Activated B cell treated with CpG ODN at 0.5 μM for 24 hours (primary cell): Measurements from ENCODE around the gene ZNF878. TPM values are rescaled to one million over a fixed set of nuclear protein-coding genes. Genes with fewer than 3 reads are reported as not detected.

Experiments used
- ATAC-seq: fragments of 200-7000 bp; cut with Tn5 transposase; one replicate; pipeline ENCODE4 v1.10.0; 2021; ENCODE audit warnings: low read depth, mild to moderate bottlenecking, moderate library complexity
- CTCF ChIA-PET: fragments of 350-600 bp; sonication (Branson Sonifier 250); formaldehyde crosslinking; loops from one replicate; lab custom pipeline; 2021; ENCODE audit warnings: antibody characterized with exemption; lab: Charles Lee
- POLR2A ChIA-PET: fragments of 350-600 bp; sonication (Branson Sonifier 250); formaldehyde crosslinking; loops from one replicate; lab custom pipeline; 2021; ENCODE audit warnings: antibody characterized with exemption; lab: Charles Lee
- DNase-seq: peaks from one replicate; pipeline ENCODE4 v3.0.0; 2022
- H3K27ac Mint-ChIP-seq: one replicate; pipeline ENCODE4 v1.8.0; 2020; ENCODE audit warnings: mixed read lengths
- H3K27me3 Mint-ChIP-seq: one replicate; pipeline ENCODE4 v1.8.0; 2021; ENCODE audit warnings: mixed read lengths
- H3K36me3 Mint-ChIP-seq: one replicate; pipeline ENCODE4 v1.8.0; 2021; ENCODE audit warnings: low read depth, mixed read lengths
- H3K4me1 Mint-ChIP-seq: one replicate; pipeline ENCODE4 v1.8.0; 2021; ENCODE audit warnings: mixed read lengths
- H3K4me3 Mint-ChIP-seq: one replicate; pipeline ENCODE4 v1.8.0; 2020; ENCODE audit warnings: mild to moderate bottlenecking, mixed read lengths
- H3K9me3 Mint-ChIP-seq: one replicate; pipeline ENCODE4 v1.8.0; 2020; ENCODE audit warnings: mixed read lengths
- intact Hi-C: fragments of 100-400 bp; cut with micrococcal nuclease; formaldehyde crosslinking; loops from one replicate; pipeline ENCODE4 v1.15.1; 2024
- total RNA-seq: library from RNA; stranded (reverse); gene quantifications from 2 replicates; pipeline ENCODE4 v1.2.3, GENCODE V29; 2022
- TF ChIP-seq, protein P1 (sequence below): fragments of 200-600 bp; IDR thresholded peaks from one replicate; pipeline ENCODE4 v1.8.0; 2022; ENCODE audit warnings: antibody characterized with exemption, mild to moderate bottlenecking

Gene ZNF878
- 1.2 and 1.6 TPM in 2 replicates for total RNA-seq

- POLR2A ChIA-PET, result interaction anchor here (0.6 to 2.0 kb wide), 12 partner anchors 9 to 129 kb away, joined by 3 to 13 read pairs (median 4); partner anchors contain the start of genes ZNF20, ZNF433, ZNF700 and ZNF763
- Mint-ChIP-seq H3K4me1 (peaks cover 12% of the 10 kb centered on the region), H3K4me3 (peak within 1 kb of the TSS; percentile 87), H3K36me3 (no peaks in the 10 kb centered on the region), H3K9me3 (no peaks in the 10 kb centered on the region), H3K27ac (peak within 1 kb of the TSS; percentile 27), H3K27me3 (peaks cover 4% of the 10 kb centered on the region)
- intact Hi-C loops, result loop anchor here (1.0 to 2.0 kb wide), 2 partner anchors 64 to 88 kb away; no protein-coding TSS in a partner anchor
- ATAC-seq, result peak; percentile 90
- TF ChIP-seq, protein P1, sequence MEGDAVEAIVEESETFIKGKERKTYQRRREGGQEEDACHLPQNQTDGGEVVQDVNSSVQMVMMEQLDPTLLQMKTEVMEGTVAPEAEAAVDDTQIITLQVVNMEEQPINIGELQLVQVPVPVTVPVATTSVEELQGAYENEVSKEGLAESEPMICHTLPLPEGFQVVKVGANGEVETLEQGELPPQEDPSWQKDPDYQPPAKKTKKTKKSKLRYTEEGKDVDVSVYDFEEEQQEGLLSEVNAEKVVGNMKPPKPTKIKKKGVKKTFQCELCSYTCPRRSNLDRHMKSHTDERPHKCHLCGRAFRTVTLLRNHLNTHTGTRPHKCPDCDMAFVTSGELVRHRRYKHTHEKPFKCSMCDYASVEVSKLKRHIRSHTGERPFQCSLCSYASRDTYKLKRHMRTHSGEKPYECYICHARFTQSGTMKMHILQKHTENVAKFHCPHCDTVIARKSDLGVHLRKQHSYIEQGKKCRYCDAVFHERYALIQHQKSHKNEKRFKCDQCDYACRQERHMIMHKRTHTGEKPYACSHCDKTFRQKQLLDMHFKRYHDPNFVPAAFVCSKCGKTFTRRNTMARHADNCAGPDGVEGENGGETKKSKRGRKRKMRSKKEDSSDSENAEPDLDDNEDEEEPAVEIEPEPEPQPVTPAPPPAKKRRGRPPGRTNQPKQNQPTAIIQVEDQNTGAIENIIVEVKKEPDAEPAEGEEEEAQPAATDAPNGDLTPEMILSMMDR, result no peak
- peak; percentile 48 for DNase-seq
- CTCF ChIA-PET, result interaction anchor here (0.8 to 3.0 kb wide), 6 partner anchors 15 to 255 kb away, joined by 3 to 17 read pairs (median 4); partner anchors contain the start of genes ZNF491 and ZNF763
Measured at GRCh38 chr19:12052497-12053169, at the start of gene ZNF878. TSS of gene ZNF878 (minus strand) at chr19:12052961. CDS start at chr19:12052801, 160 bp downstream.

DNA sequence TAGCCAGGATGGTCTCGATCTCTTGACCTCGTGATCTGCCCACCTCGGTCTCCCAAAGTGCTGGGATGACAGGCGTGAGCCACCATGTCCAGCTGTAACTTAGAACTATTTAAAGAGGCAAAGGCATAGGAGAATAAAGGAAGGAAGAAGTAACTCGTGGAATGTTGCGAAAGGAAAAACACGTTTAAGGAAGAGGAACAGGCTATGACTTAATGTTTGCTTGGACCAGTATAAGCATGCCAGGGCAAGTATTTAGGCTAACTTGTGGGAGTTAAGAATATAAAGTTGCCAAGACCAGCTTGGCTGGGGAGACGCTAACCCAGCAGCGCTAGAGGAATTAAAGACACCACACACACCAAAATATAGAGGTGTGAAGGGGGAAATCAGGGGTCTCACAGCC, 45.3 kb upstream of the ZNF878 start:
- Mint-ChIP-seq H3K36me3 (no peaks in the 10 kb centered on the region), H3K4me3 (no peak overlapping the region), H3K9me3 (no peaks in the 10 kb centered on the region), H3K27me3 (peaks cover 3% of the 10 kb centered on the region), H3K27ac (no peak overlapping the region), H3K4me1 (peaks cover 7% of the 10 kb centered on the region)
- POLR2A ChIA-PET, result no interaction called here
- ATAC-seq, result no peak
- TF ChIP-seq, protein P1, result no peak
- DNase-seq, result no peak
- intact Hi-C loops, result no loop called here
- CTCF ChIA-PET, result no interaction called here

GRCh38 chr19:12095111-12095790, 42.5 kb upstream of the ZNF878 start:
- H3K9me3 Mint-ChIP-seq, result no peaks in the 10 kb centered on the region
- CTCF ChIA-PET, result no interaction called here
- peaks cover 17% of the 10 kb centered on the region for H3K4me1 Mint-ChIP-seq
- no peaks in the 10 kb centered on the region for H3K36me3 Mint-ChIP-seq
- intact Hi-C loops, result no loop called here
- ATAC-seq (no peak), DNase-seq (no peak)
- TF ChIP-seq, protein P1, result no peak
- POLR2A ChIA-PET, result no interaction called here
- no peak overlapping the region for H3K4me3 Mint-ChIP-seq
- H3K27me3 Mint-ChIP-seq, result peaks cover 3% of the 10 kb centered on the region
- H3K27ac Mint-ChIP-seq, result no peak overlapping the region

GRCh38 chr19:12093777-12094176, 41.0 kb upstream of the ZNF878 start:
- TF ChIP-seq, protein P1, result no peak
- H3K27ac Mint-ChIP-seq, result no peak overlapping the region
- H3K4me1 Mint-ChIP-seq, result peaks cover 17% of the 10 kb centered on the region
- no peaks in the 10 kb centered on the region for H3K9me3 Mint-ChIP-seq
- H3K36me3 Mint-ChIP-seq, result no peaks in the 10 kb centered on the region
- DNase-seq (no peak), ATAC-seq (no peak)
- intact Hi-C loops, result no loop called here
- no peak overlapping the region for H3K4me3 Mint-ChIP-seq
- CTCF ChIA-PET, result no interaction called here
- peaks cover 3% of the 10 kb centered on the region for H3K27me3 Mint-ChIP-seq
- POLR2A ChIA-PET, result no interaction called here

DNA sequence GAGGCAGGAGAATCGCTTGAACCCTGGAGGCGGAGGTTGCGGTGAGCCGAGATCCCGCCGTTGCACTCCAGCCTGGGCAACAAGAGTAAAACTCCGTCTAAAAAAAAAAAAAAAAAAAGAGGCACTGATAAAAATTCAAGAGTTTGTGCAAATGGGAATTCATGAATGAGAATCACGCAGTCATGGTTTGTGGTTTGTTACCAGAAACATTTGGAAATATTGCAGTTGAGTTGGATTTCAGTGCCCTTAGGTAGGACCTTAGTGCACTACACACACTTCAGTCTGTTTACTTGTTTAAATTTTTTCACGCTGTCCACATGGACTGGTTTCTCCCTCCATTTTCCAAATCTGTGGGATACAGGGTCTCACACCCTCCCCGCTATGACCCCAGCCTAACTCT, 40.2 kb upstream of the ZNF878 start:
- ChIA-PET POLR2A (interaction anchor here (0.6 to 1.7 kb wide), 5 partner anchors 41 to 202 kb away, joined by 3 to 6 read pairs (median 3); partner anchors contain the start of genes ZNF20 and ZNF44), CTCF (interaction anchor here (1.1 kb wide), 1 partner anchor 21 kb away, joined by 3 read pairs; no protein-coding TSS in a partner anchor)
- Mint-ChIP-seq H3K27ac (no peak overlapping the region), H3K4me1 (peaks cover 17% of the 10 kb centered on the region), H3K27me3 (peaks cover 3% of the 10 kb centered on the region), H3K36me3 (no peaks in the 10 kb centered on the region), H3K9me3 (no peaks in the 10 kb centered on the region), H3K4me3 (peak overlapping the region; percentile 83)
- intact Hi-C loops, result no loop called here
- TF ChIP-seq, protein P1, result no peak
- no peak for ATAC-seq
- DNase-seq, result no peak
